ENCODE data around the gene MRPS18B. TPM values are rescaled to one million over a fixed set of nuclear protein-coding genes. Genes with fewer than 3 reads are reported as not detected.
A peak's percentile ranks its signal among the peaks of the same experiment; 100 is the strongest.

Gene MRPS18B
- total and polyA plus RNA-seq, 2 of the 13 experiments (the other 11 are each of a cell fraction or from before 2014, with no cell fraction given): 125 to 131 TPM

DNA sequence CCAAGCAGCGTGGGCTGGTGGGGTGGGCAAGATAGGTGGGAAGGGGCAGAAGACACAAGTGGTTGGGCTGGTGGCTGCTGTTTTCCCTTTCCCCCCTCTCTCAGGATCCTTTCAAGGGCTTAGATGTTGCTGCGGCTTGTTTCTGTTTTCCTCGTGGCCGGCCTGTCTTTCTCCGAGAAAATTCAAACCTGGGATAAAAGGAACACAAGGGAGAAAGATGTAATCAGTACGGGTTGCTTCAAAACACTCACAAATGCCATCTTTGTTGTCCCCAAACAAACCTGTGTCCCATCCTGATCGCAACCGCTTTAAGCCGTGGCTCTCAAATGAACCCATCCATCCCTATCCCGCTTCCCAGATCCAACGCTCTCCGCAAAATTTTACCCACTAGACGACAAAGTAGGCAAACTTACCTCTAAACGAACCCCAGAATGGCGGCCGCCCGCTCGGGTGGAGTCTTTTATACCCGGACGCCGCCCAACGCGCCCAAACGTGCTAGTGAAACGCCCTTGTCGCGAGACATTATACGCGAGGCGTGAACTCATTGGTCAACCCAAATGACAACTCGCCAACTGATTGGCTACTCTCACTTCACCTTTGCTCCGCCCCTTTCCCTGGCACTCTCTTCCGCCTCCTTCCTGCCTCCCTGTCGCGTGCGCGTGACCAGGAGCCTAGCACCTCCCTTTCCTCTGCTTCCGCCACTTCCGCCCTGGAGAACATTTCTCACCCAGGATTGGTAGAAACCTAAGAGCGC, 652 bp upstream of the MRPS18B start, which contains the start of gene PPP1R10 (continued):
- TF ChIP-seq ZSCAN20 (CRISPR knock-in tag; IDR thresholded peaks at IDR 0.05; ENCODE audit: borderline replicate concordance) (peak; percentile 71; the same call in 1 of the 2 replicates), GTF2F1 (IDR thresholded peaks at IDR 0.05; ENCODE audit: low read length) (peak; percentile 97), SIN3B (IDR thresholded peaks at IDR 0.05; ENCODE audit: low read length) (peak; percentile 74; the same call in 1 of the 2 replicates), ZBTB3 (CRISPR knock-in tag; IDR thresholded peaks at IDR 0.05; ENCODE audit: borderline replicate concordance, low read depth) (peak; percentile 85; the same call in 1 of the 2 replicates), ATF7 (IDR thresholded peaks at IDR 0.05) (peak; percentile 6; the same call in 1 of the 2 replicates), ATF7 (CRISPR knock-in tag; IDR thresholded peaks at IDR 0.05) (no peak), ESRRA (CRISPR knock-in tag; IDR thresholded peaks at IDR 0.05; ENCODE audit: low read depth) (peak; percentile 25), TEAD2 (CRISPR knock-in tag; IDR thresholded peaks at IDR 0.05) (peak; percentile 37; the same call in 1 of the 2 replicates), MAFK (conservative IDR thresholded peaks at IDR 0.05 in 1 of 2, IDR thresholded peaks at IDR 0.05 in 1 of 2; ENCODE audit: low read length in 2 of 2) (no peak), DNMT3B (CRISPR knock-in tag; conservative IDR thresholded peaks at IDR 0.05) (peak; percentile 90; the same call in 1 of the 2 replicates), ZNF879 (CRISPR knock-in tag; IDR thresholded peaks at IDR 0.05) (no peak), HHEX (CRISPR knock-in tag; IDR thresholded peaks at IDR 0.05) (0 out of 2 replicates have a peak, but pooled peaks have one; percentile 10), THYN1 (CRISPR knock-in tag; IDR thresholded peaks at IDR 0.05; ENCODE audit: borderline replicate concordance, low read depth) (0 out of 2 replicates have a peak, but pooled peaks have one; percentile 49), PCBP2 (optimal IDR thresholded peaks at IDR 0.05; ENCODE audit: low read depth, low read length, poor library complexity, severe bottlenecking) (peak; percentile 31), POLR2A (IDR thresholded peaks at IDR 0.05; ENCODE audit: insufficient read depth in 1 of 2, low read depth in 2 of 2, low read length in 2 of 2) (peak; percentile 98 to 100), MIER3 (CRISPR knock-in tag; IDR thresholded peaks at IDR 0.05; ENCODE audit: borderline replicate concordance) (peak; percentile 73), ZNF253 (CRISPR knock-in tag; IDR thresholded peaks at IDR 0.05; ENCODE audit: borderline replicate concordance) (0 out of 2 replicates have a peak, but pooled peaks have one; percentile 56), ZNF777 (CRISPR knock-in tag; IDR thresholded peaks at IDR 0.05) (0 out of 2 replicates have a peak, but pooled peaks have one; percentile 43), ZNF326 (CRISPR knock-in tag; IDR thresholded peaks at IDR 0.05; ENCODE audit: borderline replicate concordance) (no peak), PCBP1 (IDR thresholded peaks at IDR 0.05; ENCODE audit: borderline replicate concordance, low read depth, low read length) (0 out of 2 replicates have a peak, but pooled peaks have one; percentile 22), ZNF232 (CRISPR knock-in tag; IDR thresholded peaks at IDR 0.05; ENCODE audit: borderline replicate concordance) (peak; percentile 38; the same call in 1 of the 2 replicates), SAFB2 (CRISPR knock-in tag; IDR thresholded peaks at IDR 0.05; ENCODE audit: borderline replicate concordance, low read depth) (0 out of 2 replicates have a peak, but pooled peaks have one; percentile 83), BRCA1 (CRISPR knock-in tag; IDR thresholded peaks at IDR 0.05) (no peak), FOXJ3 (CRISPR knock-in tag; IDR thresholded peaks at IDR 0.05; ENCODE audit: borderline replicate concordance) (0 out of 2 replicates have a peak, but pooled peaks have one; percentile 64)
- TF ChIP-seq, protein P1, sequence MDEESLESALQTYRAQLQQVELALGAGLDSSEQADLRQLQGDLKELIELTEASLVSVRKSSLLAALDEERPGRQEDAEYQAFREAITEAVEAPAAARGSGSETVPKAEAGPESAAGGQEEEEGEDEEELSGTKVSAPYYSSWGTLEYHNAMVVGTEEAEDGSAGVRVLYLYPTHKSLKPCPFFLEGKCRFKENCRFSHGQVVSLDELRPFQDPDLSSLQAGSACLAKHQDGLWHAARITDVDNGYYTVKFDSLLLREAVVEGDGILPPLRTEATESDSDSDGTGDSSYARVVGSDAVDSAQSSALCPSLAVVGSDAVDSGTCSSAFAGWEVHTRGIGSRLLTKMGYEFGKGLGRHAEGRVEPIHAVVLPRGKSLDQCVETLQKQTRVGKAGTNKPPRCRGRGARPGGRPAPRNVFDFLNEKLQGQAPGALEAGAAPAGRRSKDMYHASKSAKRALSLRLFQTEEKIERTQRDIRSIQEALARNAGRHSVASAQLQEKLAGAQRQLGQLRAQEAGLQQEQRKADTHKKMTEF (CRISPR knock-in tag; IDR thresholded peaks at IDR 0.05): no peak; the same call in 1 of the 2 replicates
- TF ChIP-seq, protein P2, sequence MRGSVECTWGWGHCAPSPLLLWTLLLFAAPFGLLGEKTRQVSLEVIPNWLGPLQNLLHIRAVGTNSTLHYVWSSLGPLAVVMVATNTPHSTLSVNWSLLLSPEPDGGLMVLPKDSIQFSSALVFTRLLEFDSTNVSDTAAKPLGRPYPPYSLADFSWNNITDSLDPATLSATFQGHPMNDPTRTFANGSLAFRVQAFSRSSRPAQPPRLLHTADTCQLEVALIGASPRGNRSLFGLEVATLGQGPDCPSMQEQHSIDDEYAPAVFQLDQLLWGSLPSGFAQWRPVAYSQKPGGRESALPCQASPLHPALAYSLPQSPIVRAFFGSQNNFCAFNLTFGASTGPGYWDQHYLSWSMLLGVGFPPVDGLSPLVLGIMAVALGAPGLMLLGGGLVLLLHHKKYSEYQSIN (CRISPR knock-in tag; IDR thresholded peaks at IDR 0.05; ENCODE audit: borderline replicate concordance): no peak
- TF ChIP-seq, protein P3, sequence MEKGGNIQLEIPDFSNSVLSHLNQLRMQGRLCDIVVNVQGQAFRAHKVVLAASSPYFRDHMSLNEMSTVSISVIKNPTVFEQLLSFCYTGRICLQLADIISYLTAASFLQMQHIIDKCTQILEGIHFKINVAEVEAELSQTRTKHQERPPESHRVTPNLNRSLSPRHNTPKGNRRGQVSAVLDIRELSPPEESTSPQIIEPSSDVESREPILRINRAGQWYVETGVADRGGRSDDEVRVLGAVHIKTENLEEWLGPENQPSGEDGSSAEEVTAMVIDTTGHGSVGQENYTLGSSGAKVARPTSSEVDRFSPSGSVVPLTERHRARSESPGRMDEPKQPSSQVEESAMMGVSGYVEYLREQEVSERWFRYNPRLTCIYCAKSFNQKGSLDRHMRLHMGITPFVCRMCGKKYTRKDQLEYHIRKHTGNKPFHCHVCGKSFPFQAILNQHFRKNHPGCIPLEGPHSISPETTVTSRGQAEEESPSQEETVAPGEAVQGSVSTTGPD (CRISPR knock-in tag; IDR thresholded peaks at IDR 0.05): no peak

Measured in HepG2 (cell line).